ENCODE measurements around the gene TIAM2.

The TIAM2 gene

DNA sequence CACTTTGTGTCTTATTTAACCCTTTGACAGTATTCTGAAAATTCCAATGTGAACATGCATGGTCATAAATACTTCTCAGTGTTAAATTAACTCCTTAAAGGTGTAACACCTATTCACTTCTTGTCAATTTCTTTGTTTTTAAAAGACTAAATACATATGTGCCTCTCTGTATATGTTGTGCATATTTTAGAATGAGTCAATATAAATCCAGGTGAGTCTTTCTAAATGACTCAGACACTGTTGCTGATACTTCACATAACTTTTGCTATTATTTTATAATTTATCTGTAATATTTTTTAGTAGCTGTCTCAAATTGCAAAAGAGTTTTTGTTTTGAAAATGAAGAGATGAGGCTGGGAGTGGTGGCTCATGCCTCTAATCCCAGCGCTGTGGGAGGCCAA, 36.0 kb downstream of the TIAM2 start:
- Mint-ChIP-seq H3K9me3 (no peaks in the 10 kb centered on the region), H3K4me3 (no peak overlapping the region), H3K4me1 (no peaks in the 10 kb centered on the region), H3K27me3 (peaks cover 32% of the 10 kb centered on the region), H3K27ac (no peak overlapping the region)
- ATAC-seq = no peak
- no peak for DNase-seq

GRCh38 chr6:155033021-155033791, 38.1 kb downstream of the TIAM2 start:
- DNase-seq = no peak
- H3K27me3 Mint-ChIP-seq = peaks cover 46% of the 10 kb centered on the region

GRCh38 chr6:155036907-155037306, 41.8 kb downstream of the TIAM2 start:
- no peak for DNase-seq
- Mint-ChIP-seq H3K4me1 (no peaks in the 10 kb centered on the region), H3K4me3 (no peak overlapping the region), H3K9me3 (no peaks in the 10 kb centered on the region), H3K27ac (no peak overlapping the region), H3K27me3 (peaks cover 66% of the 10 kb centered on the region)
- no peak for ATAC-seq

More at GRCh38 chr6:155033021-155033791, 38.1 kb downstream of the TIAM2 start:
- Mint-ChIP-seq H3K9me3 (no peaks in the 10 kb centered on the region), H3K4me3 (no peak overlapping the region), H3K27ac (no peak overlapping the region), H3K4me1 (no peaks in the 10 kb centered on the region)
- ATAC-seq = no peak

- no peak for ATAC-seq
- Mint-ChIP-seq H3K4me1 (no peaks in the 10 kb centered on the region), H3K9me3 (no peaks in the 10 kb centered on the region), H3K27me3 (peaks cover 59% of the 10 kb centered on the region), H3K27ac (no peak overlapping the region), H3K4me3 (no peak overlapping the region)
- DNase-seq = no peak
These were observed 43.0 kb downstream of the TIAM2 start for GRCh38 chr6:155038104-155038503.

- Mint-ChIP-seq H3K27ac (no peak overlapping the region), H3K4me1 (no peaks in the 10 kb centered on the region), H3K9me3 (no peaks in the 10 kb centered on the region), H3K27me3 (peaks cover 58% of the 10 kb centered on the region), H3K4me3 (no peak overlapping the region)
- ATAC-seq (no peak), DNase-seq (no peak)
These were observed 43.4 kb downstream of the TIAM2 start for GRCh38 chr6:155038527-155038926.

- no peak for DNase-seq
- ATAC-seq = no peak
- Mint-ChIP-seq H3K4me3 (no peak overlapping the region), H3K27me3 (peaks cover 48% of the 10 kb centered on the region), H3K27ac (no peak overlapping the region), H3K4me1 (peaks cover 5% of the 10 kb centered on the region), H3K9me3 (no peaks in the 10 kb centered on the region)
These were observed 44.5 kb downstream of the TIAM2 start for GRCh38 chr6:155039618-155040017.

GRCh38 chr6:155040154-155040553, 45.0 kb downstream of the TIAM2 start:
- ATAC-seq (no peak), DNase-seq (no peak)
- peaks cover 51% of the 10 kb centered on the region for H3K27me3 Mint-ChIP-seq
- no peaks in the 10 kb centered on the region for H3K9me3 Mint-ChIP-seq
- H3K27ac Mint-ChIP-seq = no peak overlapping the region
- H3K4me3 Mint-ChIP-seq = no peak overlapping the region
- peaks cover 5% of the 10 kb centered on the region for H3K4me1 Mint-ChIP-seq

DNA sequence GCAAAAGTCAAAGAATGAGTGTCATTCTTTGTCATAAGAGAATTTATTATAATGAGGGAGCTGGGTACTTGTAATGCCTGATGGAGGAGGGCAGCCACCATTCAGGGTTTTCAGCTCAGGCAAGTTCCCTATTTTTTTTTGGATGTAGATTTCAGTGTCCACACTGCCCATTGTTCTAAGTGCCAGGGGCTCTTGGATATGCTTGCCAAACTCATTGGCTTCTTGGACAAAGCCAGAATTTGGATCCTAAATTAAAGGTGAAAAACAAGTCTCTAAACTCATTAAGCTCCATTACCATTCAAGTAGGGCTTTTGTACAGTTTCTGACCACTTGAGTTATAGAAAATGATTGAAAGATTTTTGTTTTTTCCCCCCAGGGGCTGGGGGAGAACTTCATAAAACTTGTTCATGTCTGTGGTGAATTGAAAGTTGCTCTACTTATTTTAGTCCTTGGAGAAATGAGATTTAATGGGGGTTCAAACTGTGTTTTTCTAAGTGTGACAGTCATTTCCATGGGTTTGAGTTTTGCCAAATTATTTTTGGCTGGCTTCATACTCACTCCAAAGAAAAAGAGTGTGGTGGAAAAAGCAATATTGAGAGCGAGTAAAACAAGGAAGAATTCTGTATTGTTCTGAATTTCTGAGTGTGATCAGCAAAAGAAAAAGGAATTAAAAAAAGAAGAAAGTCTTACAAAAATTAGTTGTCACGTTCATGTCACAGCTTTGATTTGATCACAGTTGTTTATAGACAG, 46.0 kb downstream of the TIAM2 start:
- DNase-seq (no peak), ATAC-seq (no peak)
- Mint-ChIP-seq H3K27ac (peak overlapping the region in 1 of 2 donors; percentile 56), H3K9me3 (no peaks in the 10 kb centered on the region), H3K4me1 (peaks cover 5% of the 10 kb centered on the region), H3K4me3 (no peak overlapping the region), H3K27me3 (peaks cover 52% of the 10 kb centered on the region)

DNA sequence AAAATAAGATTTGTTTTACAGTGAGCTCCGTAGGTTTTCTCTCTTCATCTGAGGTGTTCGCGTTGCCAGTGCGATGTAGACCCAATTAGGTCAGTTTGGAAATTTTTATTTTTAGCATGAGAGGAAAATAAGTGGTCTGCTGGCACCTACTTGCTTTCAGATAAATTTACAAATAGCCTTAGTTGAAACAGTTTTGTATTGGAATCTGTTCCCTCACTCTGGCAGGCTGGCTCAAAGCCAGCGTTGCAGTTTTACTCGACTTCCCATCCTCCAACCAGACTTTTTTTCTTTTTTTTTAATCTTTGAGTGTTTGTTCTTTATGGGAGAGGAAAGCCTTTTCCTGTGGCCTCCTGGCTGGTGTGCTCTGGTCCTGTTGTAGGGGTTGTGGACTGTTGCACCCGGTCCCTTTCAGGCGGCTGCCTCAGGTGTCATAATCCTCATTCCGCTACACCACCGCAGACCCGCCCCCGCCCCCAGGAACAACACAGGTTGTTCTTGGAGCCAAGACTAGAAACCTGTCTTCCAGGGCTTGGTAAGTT, 46.7 kb downstream of the TIAM2 start:
- no peak overlapping the region for H3K4me3 Mint-ChIP-seq

GRCh38 chr6:155042983-155043382, 47.9 kb downstream of the TIAM2 start:
- no peak for ATAC-seq
- H3K4me1 Mint-ChIP-seq = peaks cover 5% of the 10 kb centered on the region
- no peak overlapping the region for H3K4me3 Mint-ChIP-seq
- H3K9me3 Mint-ChIP-seq = no peaks in the 10 kb centered on the region
- DNase-seq = no peak
- H3K27me3 Mint-ChIP-seq = peaks cover 56% of the 10 kb centered on the region
- no peak overlapping the region for H3K27ac Mint-ChIP-seq

More for the DNA sequence above, 46.7 kb downstream of the TIAM2 start:
- Mint-ChIP-seq H3K27me3 (peaks cover 58% of the 10 kb centered on the region), H3K27ac (no peak overlapping the region), H3K9me3 (no peaks in the 10 kb centered on the region), H3K4me1 (peaks cover 5% of the 10 kb centered on the region)
- DNase-seq (no peak), ATAC-seq (no peak)

GRCh38 chr6:155045561-155046404, 50.7 kb downstream of the TIAM2 start:
- DNase-seq = no peak
- Mint-ChIP-seq H3K9me3 (no peaks in the 10 kb centered on the region), H3K4me1 (peaks cover 18% of the 10 kb centered on the region), H3K4me3 (no peak overlapping the region), H3K27me3 (peaks cover 51% of the 10 kb centered on the region), H3K27ac (no peak overlapping the region)
- ATAC-seq = no peak

DNA sequence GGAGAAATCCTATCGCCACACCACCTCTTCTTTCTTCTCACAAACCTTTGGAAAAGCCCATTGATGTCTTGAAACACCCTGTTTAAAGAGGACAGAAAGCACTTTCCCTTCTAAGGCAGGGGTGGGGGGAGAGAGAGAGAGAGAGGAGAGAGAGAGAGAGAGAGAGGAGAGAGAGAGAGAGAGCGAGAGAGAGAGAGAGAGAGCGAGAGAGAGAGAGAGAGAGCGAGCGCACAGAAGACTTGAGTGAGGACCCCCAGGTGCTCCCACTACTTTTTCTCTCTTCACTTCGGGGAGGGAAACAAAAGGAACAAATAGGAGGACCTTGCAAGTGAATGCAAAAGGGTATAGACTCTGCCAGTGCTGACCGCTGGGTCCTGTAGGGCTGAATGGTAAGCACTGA, 52.4 kb downstream of the TIAM2 start:
- Mint-ChIP-seq H3K4me1 (peaks cover 28% of the 10 kb centered on the region), H3K4me3 (no peak overlapping the region), H3K27ac (no peak overlapping the region), H3K9me3 (no peaks in the 10 kb centered on the region), H3K27me3 (peaks cover 35% of the 10 kb centered on the region)
- ATAC-seq = no peak
- no peak for DNase-seq

GRCh38 chr6:155050311-155050710, 55.2 kb downstream of the TIAM2 start:
- ATAC-seq = peak; percentile 98
- no peak overlapping the region for H3K27ac Mint-ChIP-seq
- H3K4me1 Mint-ChIP-seq = peaks cover 23% of the 10 kb centered on the region
- no peaks in the 10 kb centered on the region for H3K9me3 Mint-ChIP-seq
- peaks cover 40% of the 10 kb centered on the region for H3K27me3 Mint-ChIP-seq
- peak; percentile 19 to 68 for DNase-seq
- H3K4me3 Mint-ChIP-seq = peak overlapping the region in 1 of 2 donors; percentile 23

DNA sequence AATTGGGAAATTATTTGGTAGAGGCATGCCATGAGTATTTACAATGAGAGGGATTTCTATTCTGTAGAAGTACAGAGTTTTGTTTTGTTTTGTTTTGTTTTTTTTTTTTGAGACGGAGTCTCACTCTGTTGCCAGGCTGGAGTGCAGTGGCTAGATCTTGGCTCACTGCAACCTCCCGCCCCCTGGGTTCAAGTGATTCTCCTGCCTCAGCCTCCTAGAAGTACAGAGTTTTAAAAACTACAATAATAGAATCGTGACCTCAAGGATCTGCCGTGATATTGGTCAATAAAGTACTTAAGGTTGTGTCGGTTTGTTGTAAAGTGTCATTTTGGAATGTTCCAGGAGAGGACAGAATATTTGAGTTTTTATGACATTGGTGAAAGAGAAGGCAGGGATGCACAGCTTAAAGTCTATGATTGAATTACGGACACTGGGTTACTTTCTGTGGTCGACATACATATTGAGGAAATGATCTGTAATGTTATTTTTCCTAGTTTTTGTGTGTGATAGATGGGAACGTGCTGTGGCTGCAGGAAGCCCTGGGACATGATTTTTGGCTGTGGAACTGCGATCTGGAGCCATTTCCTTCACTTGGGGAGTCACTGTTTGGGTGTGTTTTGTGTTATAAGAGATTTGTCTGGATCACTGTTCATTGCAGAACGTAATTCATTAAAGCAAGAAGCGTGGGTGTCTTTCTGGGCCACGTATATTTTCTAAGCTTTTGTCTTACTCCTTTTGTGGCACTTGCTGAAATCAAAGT, 59.6 kb downstream of the TIAM2 start:
- Mint-ChIP-seq H3K9me3 (no peaks in the 10 kb centered on the region), H3K27me3 (peaks cover 24% of the 10 kb centered on the region), H3K4me1 (peaks cover 21% of the 10 kb centered on the region), H3K27ac (no peak overlapping the region), H3K4me3 (no peak overlapping the region)
- DNase-seq (no peak), ATAC-seq (no peak)

DNA sequence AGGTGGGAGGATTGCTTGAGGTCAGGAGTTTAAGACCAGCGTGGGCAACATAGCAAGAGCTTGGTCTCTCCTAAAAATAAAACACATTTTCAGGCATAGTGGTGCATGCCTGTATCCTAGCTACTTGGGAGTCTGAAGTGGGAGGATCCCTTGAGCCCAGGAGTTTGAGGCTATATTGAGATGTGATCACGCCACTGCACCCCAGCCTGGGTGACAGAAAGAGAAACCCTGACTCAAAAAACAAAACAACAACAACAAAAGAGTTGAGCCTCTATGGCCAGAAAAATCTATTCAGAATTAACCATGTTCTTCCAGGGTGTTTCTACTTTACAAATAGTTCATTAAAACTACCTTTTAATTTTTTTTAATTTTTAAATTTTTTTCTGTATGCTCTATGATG, 60.6 kb downstream of the TIAM2 start:
- Mint-ChIP-seq H3K4me1 (peaks cover 10% of the 10 kb centered on the region), H3K4me3 (no peak overlapping the region), H3K27me3 (peaks cover 24% of the 10 kb centered on the region), H3K27ac (no peak overlapping the region), H3K9me3 (no peaks in the 10 kb centered on the region)
- ATAC-seq (no peak), DNase-seq (no peak)

Data from stimulated activated naive CD8-positive, alpha-beta T cell treated with anti-CD3 and anti-CD28 coated beads, Interleukin-15, amount 100 ng/mL, for 72 hours (primary cell).